Mucosa of gallbladder (tissue), 1 donor: ENCODE measurements around the gene SPANXN3. TPM values are rescaled to one million over a fixed set of nuclear protein-coding genes. Genes with fewer than 3 reads are reported as not detected.
"Not testable (repeated sequence)": the region's sequence is repeated elsewhere in the genome, so short reads cannot be mapped to it uniquely, and the experiment has no call there.

ENCODE experiments used
- DNase-seq: peaks from one replicate; pipeline ENCODE4 v3.0.0-alpha.2; 2020; ENCODE audit warnings: low spot score
- total RNA-seq: library from RNA; stranded (reverse); gene quantifications from one replicate; pipeline ENCODE4 v1.2.1, GENCODE V29; 2021
- donor health status: DM: no; HTN: no; CAD: no.

Gene SPANXN3, protein sequence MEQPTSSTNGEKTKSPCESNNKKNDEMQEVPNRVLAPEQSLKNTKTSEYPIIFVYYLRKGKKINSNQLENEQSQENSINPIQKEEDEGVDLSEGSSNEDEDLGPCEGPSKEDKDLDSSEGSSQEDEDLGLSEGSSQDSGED
- not detected for total RNA-seq

DNA sequence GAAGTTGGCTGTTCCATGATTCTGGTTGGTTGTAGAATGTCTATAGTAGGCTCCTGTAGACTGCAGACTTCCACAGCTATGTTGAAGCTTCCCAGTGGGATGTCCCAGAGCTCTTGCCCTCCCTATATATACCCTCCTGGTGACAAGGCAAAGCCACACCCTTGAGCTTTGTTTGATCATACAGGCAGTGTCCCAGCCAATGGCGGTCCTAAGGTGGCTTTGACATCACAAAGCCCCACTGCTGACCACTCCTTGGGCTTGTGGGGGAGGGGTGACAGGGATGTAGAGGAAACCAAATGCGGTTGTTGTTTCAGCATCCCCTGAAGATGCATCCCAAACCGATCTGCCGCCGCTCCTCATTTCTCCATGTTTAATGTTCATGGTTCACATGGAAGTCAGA lies at the start of gene SPANXN3:
TSS of gene SPANXN3 (minus strand) at position 101 of the 400 bp plus-strand sequence. CDS start at position 17, 84 bp downstream.
- DNase-seq, result not testable (repeated sequence)

DNA sequence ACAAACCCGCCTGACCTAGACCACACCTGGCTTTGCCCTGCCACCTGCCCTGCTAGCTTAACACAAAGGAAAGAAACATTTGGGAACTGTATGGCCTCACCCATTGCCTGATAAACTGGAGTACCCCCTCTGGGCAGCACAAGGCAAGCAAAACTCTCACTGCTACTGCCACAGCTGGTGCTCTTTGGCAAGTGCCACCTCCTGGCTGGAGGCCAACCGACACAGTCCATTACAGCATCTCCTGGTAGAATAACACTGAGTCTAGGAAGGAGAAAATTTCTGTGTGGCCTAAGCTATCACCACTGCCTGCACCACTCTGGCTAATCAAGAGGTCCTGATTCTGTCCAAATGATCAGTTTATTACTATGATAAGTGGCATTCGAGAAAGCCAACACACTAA lies 18.9 kb upstream of the SPANXN3 start:
- no peak for DNase-seq

DNA sequence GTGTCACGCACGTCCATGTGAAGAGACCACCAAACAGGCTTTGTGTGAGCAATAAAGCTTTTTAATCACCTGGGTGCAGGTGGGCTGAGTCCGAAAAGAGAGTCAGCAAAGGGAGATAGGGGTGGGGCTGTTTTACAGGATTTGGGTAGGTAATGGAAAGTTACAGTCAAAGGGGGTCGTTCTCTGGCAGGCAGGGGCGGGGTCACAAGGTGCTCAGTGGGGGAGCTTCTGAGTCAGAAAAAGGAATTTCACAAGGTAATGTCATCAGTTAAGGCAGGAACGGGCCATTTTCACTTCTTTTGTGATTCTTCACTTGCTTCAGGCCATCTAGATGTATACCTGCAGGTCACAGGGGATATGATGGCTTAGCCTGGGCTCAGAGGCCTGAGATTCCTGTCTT lies 15.1 kb downstream of the SPANXN3 start:
- not testable (repeated sequence) for DNase-seq

DNA sequence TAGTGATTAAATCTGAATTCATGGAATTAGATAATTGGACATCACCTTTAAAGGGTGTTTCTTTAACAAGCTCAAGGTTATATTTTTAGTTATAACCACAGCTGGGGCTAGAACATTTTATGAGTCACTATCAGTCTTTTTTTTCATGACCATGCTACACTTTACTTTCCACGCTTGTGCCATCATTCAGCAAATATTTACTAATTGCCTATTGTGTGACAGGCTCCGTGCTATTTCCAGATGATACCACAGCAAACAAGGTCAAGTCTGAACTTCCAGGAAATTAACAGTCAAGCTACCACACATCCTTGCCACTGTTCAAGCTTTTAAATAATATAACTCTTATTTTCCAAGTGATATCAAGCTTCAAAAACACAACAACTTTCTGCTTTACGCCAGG lies 16.5 kb downstream of the SPANXN3 start:
- no peak for DNase-seq

DNA sequence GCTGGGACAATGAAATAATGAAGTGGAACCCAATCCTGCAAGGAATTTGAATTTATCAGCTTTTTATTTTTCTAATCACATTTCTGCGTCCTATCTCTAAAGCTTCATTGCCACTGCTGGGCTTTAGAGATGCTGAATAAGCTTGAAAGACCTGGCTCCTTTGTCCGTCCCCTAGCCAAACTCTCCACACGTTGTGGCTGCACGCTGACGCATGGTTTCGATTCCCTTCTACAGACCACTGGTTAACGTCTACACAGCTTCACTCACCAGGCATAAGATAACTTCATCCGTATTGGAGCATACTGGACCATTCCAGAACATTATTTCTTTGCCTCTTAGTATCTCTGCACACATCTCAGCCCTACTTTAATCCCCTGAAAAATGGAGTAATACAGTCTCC lies 31.2 kb downstream of the SPANXN3 start:
- DNase-seq, result no peak

DNA sequence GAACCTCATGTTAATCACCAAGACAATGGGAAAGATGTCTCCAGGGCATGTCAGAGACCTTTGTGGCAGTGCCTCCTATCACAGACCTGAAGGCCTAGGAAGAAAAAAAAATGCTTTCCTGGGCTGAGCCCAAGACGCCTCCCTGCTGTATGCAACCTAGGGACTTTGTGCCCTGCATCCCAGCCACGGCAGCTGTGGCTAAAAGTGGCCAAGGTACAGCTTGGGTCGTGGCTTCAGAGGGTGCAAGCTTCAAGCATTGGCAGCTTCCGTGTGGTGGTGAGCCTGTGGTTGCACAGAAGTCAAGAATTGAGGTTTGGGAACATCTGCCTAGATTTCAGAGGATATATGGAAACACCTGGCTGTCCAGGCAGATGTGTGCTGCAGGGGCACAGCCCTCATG lies 40.5 kb downstream of the SPANXN3 start:
- no peak for DNase-seq

DNA sequence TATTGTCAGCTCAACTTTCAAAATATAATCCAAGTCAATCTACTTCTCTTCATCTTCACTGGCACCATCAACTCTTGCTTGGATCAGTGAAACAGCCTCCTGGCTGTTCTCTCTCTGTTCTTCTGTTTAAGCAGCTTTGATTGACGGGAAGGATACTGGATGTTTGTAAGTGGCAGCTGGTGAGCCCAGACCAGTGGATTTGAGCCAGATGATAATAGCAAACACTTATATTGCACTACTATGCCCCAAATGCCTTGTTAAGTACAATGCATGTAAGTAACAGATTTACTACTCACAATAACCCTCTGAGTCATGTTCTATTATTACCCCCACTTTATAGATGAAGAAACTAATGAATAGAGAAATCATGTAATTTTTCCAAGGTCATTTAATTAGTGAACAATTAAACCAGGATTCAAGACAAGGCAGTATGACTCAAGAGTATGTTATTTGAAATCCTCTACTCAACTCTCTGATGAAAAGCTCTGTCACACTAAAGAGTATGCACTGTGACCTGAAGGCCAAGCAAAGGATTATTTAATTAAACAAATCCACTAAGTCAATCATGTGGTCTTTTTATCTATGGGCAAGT lies 44.8 kb downstream of the SPANXN3 start:
- DNase-seq, result no peak

DNA sequence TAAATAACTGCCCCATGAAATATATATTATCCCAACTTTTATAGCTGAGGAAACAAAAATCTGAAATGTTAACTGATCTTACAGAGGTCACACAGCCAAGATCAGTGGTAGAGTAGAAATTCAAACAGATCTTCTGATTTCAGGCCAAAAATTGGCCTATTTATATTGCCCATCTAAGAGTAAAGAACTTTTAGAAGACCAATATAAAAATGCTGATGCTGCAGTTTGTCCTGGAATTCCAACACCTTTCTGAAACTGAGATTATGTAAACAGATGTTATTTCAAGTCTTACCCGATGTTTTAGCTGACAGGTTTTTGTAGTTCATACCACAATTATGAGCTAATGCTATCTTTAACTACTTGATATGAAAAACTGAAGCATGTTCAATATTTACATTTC lies 51.1 kb downstream of the SPANXN3 start:
- no peak for DNase-seq

DNA sequence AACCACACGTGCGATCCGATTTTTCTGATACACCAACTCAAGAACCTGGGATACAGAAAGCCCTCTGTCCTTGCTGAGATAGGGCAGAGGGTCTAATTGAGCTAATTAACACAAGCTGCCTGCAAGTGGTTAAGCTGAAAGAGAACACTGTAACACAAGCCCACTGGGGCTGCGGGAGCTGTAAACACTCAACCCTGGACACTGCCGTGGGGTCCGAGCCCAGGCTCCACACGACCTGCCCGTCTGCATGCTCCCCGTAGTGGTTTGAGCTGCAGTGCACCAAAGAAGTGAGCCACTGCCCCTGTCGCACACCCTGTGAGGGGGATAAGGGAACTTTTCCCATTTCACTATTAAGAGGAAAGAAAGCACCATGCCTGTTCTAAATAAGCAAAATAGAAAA lies 54.6 kb downstream of the SPANXN3 start:
- no peak for DNase-seq

DNA sequence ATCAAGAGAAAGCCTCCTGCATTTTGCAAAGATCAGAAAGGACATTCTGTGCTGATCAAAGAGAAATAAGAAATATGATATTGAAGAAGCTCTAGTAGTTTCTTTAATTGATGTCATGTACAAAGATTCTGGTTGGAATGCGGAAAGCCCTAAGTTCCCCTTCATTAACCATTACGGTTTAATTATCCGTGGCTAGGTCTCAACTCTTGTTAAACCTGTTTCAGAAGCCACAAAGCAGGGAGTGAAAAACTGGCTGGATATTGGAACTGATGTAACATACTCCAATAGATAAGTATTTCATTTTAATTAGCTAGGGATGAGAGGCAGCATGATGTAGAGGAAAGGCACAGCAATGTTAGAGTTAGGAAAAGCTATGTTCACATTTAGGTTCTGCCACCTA lies 55.7 kb downstream of the SPANXN3 start:
- DNase-seq, result no peak

Other genes starting within 250 kb of the SPANXN3 start
- 1.2 TPM for gene SLITRK4, start 118.6 kb upstream of the SPANXN3 start, total RNA-seq
- gene SPANXN2, start 203.3 kb upstream of the SPANXN3 start, total RNA-seq, result not detected